WTC11 (cell line): Measurements from ENCODE around the gene LENEP. TPM values are rescaled to one million over a fixed set of nuclear protein-coding genes. Genes with fewer than 3 reads are reported as not detected.

ENCODE experiments used
- ATAC-seq: fragments of 200-7000 bp; cut with Tn5 transposase; 2 replicates; pipeline ENCODE4 v1.10.0; 2021; ENCODE audit warnings: mild to moderate bottlenecking, moderate library complexity
- Bru-seq: library from RNA; stranded (reverse); fragments of 400-500 nt; gene quantifications from one replicate; lab custom pipeline; 2021; lab: Mats Ljungman, UMichigan
- CTCF ChIA-PET: fragments of 300-600 bp; sonication (Branson Sonifier 250); formaldehyde crosslinking; loops from one replicate; lab custom pipeline; 2021; ENCODE audit warnings: antibody characterized with exemption; lab: Charles Lee
- POLR2A ChIA-PET: fragments of 350-600 bp; sonication (Branson Sonifier 250); formaldehyde crosslinking; loops from one replicate; lab custom pipeline; 2021; ENCODE audit warnings: antibody characterized with exemption; lab: Charles Lee
- DNase-seq: peaks from one replicate; pipeline ENCODE4 v3.0.0; 2021; ENCODE audit warnings: low spot score
- H3K27ac Mint-ChIP-seq: 2 replicates; pipeline ENCODE4 v1.8.0; 2021; ENCODE audit warnings: mixed read lengths
- H3K27me3 Mint-ChIP-seq: 2 replicates; pipeline ENCODE4 v1.8.0; 2021; ENCODE audit warnings: low read depth, mild to moderate bottlenecking, moderate library complexity, mixed read lengths
- H3K36me3 Mint-ChIP-seq: 2 replicates; pipeline ENCODE4 v1.8.0; 2021; ENCODE audit warnings: mixed read lengths
- H3K4me1 Mint-ChIP-seq: 2 replicates; pipeline ENCODE4 v1.8.0; 2022; ENCODE audit warnings: mixed read lengths
- H3K4me3 Mint-ChIP-seq: 2 replicates; pipeline ENCODE4 v1.8.0; 2021; ENCODE audit warnings: mild to moderate bottlenecking, moderate library complexity, mixed read lengths
- H3K9me3 Mint-ChIP-seq: 2 replicates; pipeline ENCODE4 v1.8.0; 2021; ENCODE audit warnings: mixed read lengths
- AFF4 ChIP-seq: sonication (generic); formaldehyde crosslinking; IDR thresholded peaks from 2 replicates; pipeline ENCODE4 v1.8.1; 2023; ENCODE audit warnings: mild to moderate bottlenecking, missing genetic modification reagents, borderline replicate concordance
- CDX4 ChIP-seq: fragments of 250-450 bp; sonication (Bioruptor Pico); IDR thresholded peaks from 2 replicates; pipeline ENCODE4 v1.9.0; 2021; ENCODE audit warnings: moderate library complexity, mild to moderate bottlenecking, inconsistent platforms, borderline replicate concordance
- CTCF ChIP-seq: fragments of 200-600 bp; IDR thresholded peaks from 2 replicates; pipeline ENCODE4 v1.8.0; 2022; ENCODE audit warnings: antibody characterized with exemption
- ESRRA ChIP-seq: sonication (generic); formaldehyde crosslinking; IDR thresholded peaks from 2 replicates; pipeline ENCODE4 v1.8.1; 2022; ENCODE audit warnings: mild to moderate bottlenecking, missing genetic modification reagents, borderline replicate concordance
- FOXK1 ChIP-seq: sonication (generic); formaldehyde crosslinking; IDR thresholded peaks from 2 replicates; pipeline ENCODE4 v1.8.0; 2022; ENCODE audit warnings: mild to moderate bottlenecking, moderate library complexity, missing genetic modification reagents
- GABPB1 ChIP-seq: sonication (generic); formaldehyde crosslinking; IDR thresholded peaks from 2 replicates; pipeline ENCODE4 v1.8.1; 2023; ENCODE audit warnings: mild to moderate bottlenecking, missing genetic modification reagents
- NR2C2 ChIP-seq: sonication (generic); formaldehyde crosslinking; IDR thresholded peaks from 2 replicates; pipeline ENCODE4 v1.8.0; 2022; ENCODE audit warnings: mild to moderate bottlenecking, missing genetic modification reagents
- RORB ChIP-seq: fragments of 250-450 bp; sonication (Bioruptor Pico); IDR thresholded peaks from 2 replicates; pipeline ENCODE4 v1.9.0; 2021; ENCODE audit warnings: mild to moderate bottlenecking
- TCF7 ChIP-seq: sonication (generic); formaldehyde crosslinking; IDR thresholded peaks from 2 replicates; pipeline ENCODE4 v1.8.0; 2022; ENCODE audit warnings: mild to moderate bottlenecking, low read depth, missing genetic modification reagents, moderate library complexity
- ZNF423 ChIP-seq: fragments of 250-450 bp; sonication (Bioruptor Pico); IDR thresholded peaks from 2 replicates; pipeline ENCODE4 v2.1.2; 2022; ENCODE audit warnings: mild to moderate bottlenecking, moderate library complexity
- long read RNA-seq, 3 experiments: library from RNA in 1 of 3; library from capped mRNA in 1 of 3; library from polyadenylated mRNA in 1 of 3; unstranded in 2 of 3; stranded (forward) in 1 of 3; transcript quantifications; one replicate each; pipeline ENCODE4 v2.0.0, GENCODE V29; 2021
- total RNA-seq: library from RNA; stranded (reverse); gene quantifications from 3 replicates; pipeline ENCODE4 v1.2.3, GENCODE V29; 2021

Gene LENEP
- total RNA-seq, result 0.48 to 1.2 TPM in 2 of 3 replicates, not detected in the other
- percentile 38 among the genes with signal in this experiment for Bru-seq, nascent RNA
- long read RNA-seq, experiment 1, result 0 reads
- long read RNA-seq, experiment 2, result 0 reads
- long read RNA-seq, experiment 3, result 0 reads

DNA sequence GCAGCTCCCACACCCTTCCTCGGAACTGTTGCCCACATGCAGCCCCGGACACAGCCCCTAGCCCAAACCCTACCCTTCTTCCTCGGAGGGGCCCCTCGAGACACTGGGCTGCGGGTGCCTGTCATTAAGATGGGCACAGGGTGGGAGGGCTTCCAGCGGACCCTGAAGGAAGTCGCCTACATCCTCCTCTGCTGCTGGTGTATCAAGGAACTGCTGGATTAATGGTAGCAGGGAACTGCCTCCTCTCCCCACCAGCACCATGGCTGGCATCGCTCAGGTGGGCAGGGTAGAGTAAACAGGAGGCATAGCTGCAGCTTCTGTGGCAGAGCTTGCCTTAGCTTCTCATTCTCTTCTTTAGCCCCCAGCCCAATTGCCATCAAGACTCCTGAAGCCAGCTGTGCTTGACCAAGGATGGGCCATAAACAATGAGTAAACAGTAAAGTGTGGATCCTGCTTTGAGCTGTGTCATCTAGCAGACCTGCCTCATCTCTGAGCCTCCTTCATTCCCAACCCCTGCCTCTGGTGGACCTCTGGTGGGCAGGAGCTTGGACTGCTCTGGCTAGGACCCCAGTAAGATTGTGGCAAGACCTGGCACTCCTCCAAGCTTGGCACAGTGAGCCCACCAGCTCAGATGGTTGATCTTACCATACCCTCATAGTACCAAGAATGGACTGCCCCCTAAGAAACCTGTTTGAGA, at the start of gene LENEP:
Gene LENEP, plus strand, starts transcription at position 15 of the 697 bp plus-strand sequence. Its CDS starts 22 bp downstream, at position 37.
- ATAC-seq, result no peak; the same call in 1 of the 2 replicates
- no peak within 1 kb of the TSS for H3K4me3 Mint-ChIP-seq
- no peak for DNase-seq
- TF ChIP-seq ZNF423 (CRISPR knock-in tag) (no peak), CDX4 (no peak), NR2C2 (CRISPR knock-in tag) (no peak), TCF7 (CRISPR knock-in tag) (no peak)
- POLR2A ChIA-PET, result interaction anchor here (0.7 to 13.0 kb wide), 10 partner anchors 10 to 87 kb away, joined by 3 to 176 read pairs (median 4); partner anchors contain the start of genes CKS1B, FLAD1, PYGO2 and SHC1
- H3K27me3 Mint-ChIP-seq, result no peaks in the 10 kb centered on the region; the same call in 1 of the 2 replicates
- no peaks in the 10 kb centered on the region for H3K9me3 Mint-ChIP-seq
- H3K36me3 Mint-ChIP-seq, result peaks cover 12% of the 10 kb centered on the region
- H3K27ac Mint-ChIP-seq, result peak within 1 kb of the TSS; percentile 70
- CTCF ChIA-PET, result interaction anchor here (0.5 to 10.3 kb wide), 26 partner anchors 8 to 179 kb away, joined by 3 to 176 read pairs (median 5); partner anchors contain the start of genes ADAM15, FLAD1, KRTCAP2 and PBXIP1
- H3K4me1 Mint-ChIP-seq, result peaks cover 17% of the 10 kb centered on the region

- H3K4me3 Mint-ChIP-seq, result no peak overlapping the region
These were observed 49.6 kb upstream of the LENEP start for GRCh38 chr1:154943649-154944400.

GRCh38 chr1:154944401-154945159, 48.8 kb upstream of the LENEP start:
- no peak for DNase-seq
- TF ChIP-seq AFF4 (CRISPR knock-in tag), result no peak
- TF ChIP-seq GABPB1 (CRISPR knock-in tag), result peak; percentile 50; the same call in 1 of the 2 replicates
- TF ChIP-seq FOXK1 (CRISPR knock-in tag), result no peak
- no peak for TF ChIP-seq RORB
- no peak for ATAC-seq
- ChIA-PET CTCF (interaction anchor here (0.5 to 2.1 kb wide), 49 partner anchors 8 to 398 kb away, joined by 3 to 14 read pairs (median 4); partner anchors contain the start of genes ADAM15, FLAD1, KCNN3 and LENEP), POLR2A (interaction anchor here (1.0 to 1.3 kb wide), 2 partner anchors 11 to 50 kb away, joined by 3 to 7 read pairs; partner anchors contain the start of gene PBXIP1)
- Mint-ChIP-seq H3K27ac (no peak overlapping the region), H3K9me3 (no peaks in the 10 kb centered on the region), H3K36me3 (no peaks in the 10 kb centered on the region), H3K27me3 (no peaks in the 10 kb centered on the region), H3K4me1 (peaks cover 24% of the 10 kb centered on the region), H3K4me3 (no peak overlapping the region)

More at GRCh38 chr1:154943649-154944400, 49.6 kb upstream of the LENEP start:
- DNase-seq (peak; percentile 68), ATAC-seq (peak; percentile 81)
- Mint-ChIP-seq H3K36me3 (no peaks in the 10 kb centered on the region), H3K4me1 (peaks cover 24% of the 10 kb centered on the region), H3K27me3 (no peaks in the 10 kb centered on the region), H3K9me3 (no peaks in the 10 kb centered on the region), H3K27ac (peak overlapping the region; percentile 82)
- CTCF ChIA-PET, result interaction anchor here (0.5 to 2.1 kb wide), 45 partner anchors 11 to 397 kb away, joined by 3 to 14 read pairs (median 4); partner anchors contain the start of genes FLAD1, KCNN3, LENEP and PYGO2
- peak; percentile 45 for TF ChIP-seq CTCF
- TF ChIP-seq ESRRA, result no peak
- POLR2A ChIA-PET, result interaction anchor here (0.5 to 1.3 kb wide), 4 partner anchors 12 to 333 kb away, joined by 3 to 7 read pairs (median 4); partner anchors contain the start of gene PBXIP1
